Mucosa of rectum (tissue), 2 donors: Measurements from ENCODE around the gene PLXDC2.

Source experiments
- H3K27ac ChIP-seq, 2 donors: one replicate each; pipeline ENCODE4 v1.7.0; 2013; ENCODE audit warnings: inconsistent platforms in 2 of 2, low read depth in 2 of 2, low read length in 2 of 2
- H3K27me3 ChIP-seq, 2 donors: one replicate each; pipeline ENCODE4 v1.7.0; 2013; ENCODE audit warnings: low read length in 2 of 2; ENCODE audit not compliant: control insufficient read depth in 2 of 2, insufficient read depth in 2 of 2
- H3K36me3 ChIP-seq, 2 donors: one replicate each; pipeline ENCODE4 v1.7.0; 2013; ENCODE audit warnings: low read length in 2 of 2; ENCODE audit not compliant: control insufficient read depth in 2 of 2, insufficient read depth in 2 of 2
- H3K4me1 ChIP-seq, 2 donors: one replicate each; pipeline ENCODE4 v1.7.0; 2013; ENCODE audit warnings: low read length in 2 of 2, mild to moderate bottlenecking in 1 of 2; ENCODE audit not compliant: control insufficient read depth in 2 of 2, insufficient read depth in 2 of 2
- H3K4me3 ChIP-seq, 2 donors: one replicate each; pipeline ENCODE4 v1.7.0; 2013; ENCODE audit warnings: low read length in 2 of 2
- H3K9ac ChIP-seq, 2 donors: one replicate each; pipeline ENCODE4 v1.7.0; 2013; ENCODE audit warnings: low read length in 2 of 2, low read depth in 1 of 2, mild to moderate bottlenecking in 1 of 2
- H3K9me3 ChIP-seq, 2 donors: one replicate each; pipeline ENCODE4 v1.7.0; 2013; ENCODE audit warnings: low read length in 2 of 2; ENCODE audit not compliant: control insufficient read depth in 2 of 2
- donor health status: healthy.
- donor health status: Normal muscosa, but diverticular disease.

Gene PLXDC2

DNA sequence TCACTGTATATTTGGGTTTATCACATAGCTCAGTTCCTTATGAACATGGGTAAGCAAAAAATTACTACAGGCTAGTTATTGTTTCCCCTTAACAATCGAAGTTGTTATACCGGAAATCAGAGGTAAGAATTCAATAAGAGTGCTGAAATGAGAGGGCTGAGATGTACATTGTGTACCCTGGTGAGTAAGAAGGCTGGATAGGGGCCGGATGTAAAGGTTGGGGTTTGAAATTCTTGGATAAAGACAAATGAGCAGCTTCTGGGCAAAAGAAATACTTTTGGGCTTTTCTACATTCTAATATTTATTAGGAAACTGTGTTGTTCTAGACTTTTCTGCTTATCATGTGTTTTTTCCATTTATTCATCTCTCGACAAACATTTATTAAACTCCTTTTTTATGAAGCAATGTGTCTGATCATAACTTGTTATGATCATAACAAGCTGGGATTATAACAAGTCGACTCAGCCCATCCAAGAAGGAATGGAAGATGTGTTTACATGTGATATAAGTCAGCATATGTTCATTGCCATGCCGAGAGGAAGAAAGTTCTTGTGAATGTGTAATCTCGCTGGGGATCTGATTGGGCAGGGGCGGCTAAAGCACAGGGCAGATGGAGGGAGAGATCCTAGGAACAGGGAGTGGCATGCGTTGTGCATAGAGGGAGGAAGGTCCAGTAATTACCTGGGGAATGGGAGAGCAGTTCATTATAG, 155.3 kb downstream of the PLXDC2 start:
- H3K9me3 ChIP-seq, result no peaks in the 10 kb centered on the region
- H3K36me3 ChIP-seq, result no peaks in the 10 kb centered on the region
- H3K27ac ChIP-seq, result no peak overlapping the region
- peaks cover 0 to 2% of the 10 kb centered on the region in 2 donors for H3K4me1 ChIP-seq
- H3K9ac ChIP-seq, result no peak overlapping the region
- H3K4me3 ChIP-seq, result no peak overlapping the region
- no peaks in the 10 kb centered on the region for H3K27me3 ChIP-seq

DNA sequence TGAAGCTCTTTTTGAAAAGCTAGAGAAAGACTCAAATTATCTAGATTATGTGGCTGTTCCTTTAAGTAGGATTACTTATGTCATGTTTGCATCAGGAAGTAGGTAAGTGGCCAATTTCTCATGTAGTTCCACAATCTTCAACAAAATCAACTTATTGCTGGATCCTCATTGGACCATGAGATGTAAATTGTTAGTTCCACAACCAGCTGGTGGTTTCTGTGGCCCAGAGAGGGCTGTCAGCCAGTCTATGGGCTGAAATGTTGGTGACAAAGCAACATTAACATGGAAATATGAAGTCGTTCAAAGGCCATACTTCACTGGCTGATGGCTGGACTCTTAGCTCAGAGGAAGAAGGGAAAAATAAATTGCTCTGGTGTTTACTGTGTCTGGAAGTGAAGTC, 157.9 kb downstream of the PLXDC2 start:
- Histone ChIP-seq H3K27me3 (no peaks in the 10 kb centered on the region), H3K4me3 (no peak overlapping the region), H3K4me1 (peaks cover 0 to 2% of the 10 kb centered on the region in 2 donors), H3K36me3 (no peaks in the 10 kb centered on the region), H3K27ac (no peak overlapping the region), H3K9ac (no peak overlapping the region), H3K9me3 (no peaks in the 10 kb centered on the region)

DNA sequence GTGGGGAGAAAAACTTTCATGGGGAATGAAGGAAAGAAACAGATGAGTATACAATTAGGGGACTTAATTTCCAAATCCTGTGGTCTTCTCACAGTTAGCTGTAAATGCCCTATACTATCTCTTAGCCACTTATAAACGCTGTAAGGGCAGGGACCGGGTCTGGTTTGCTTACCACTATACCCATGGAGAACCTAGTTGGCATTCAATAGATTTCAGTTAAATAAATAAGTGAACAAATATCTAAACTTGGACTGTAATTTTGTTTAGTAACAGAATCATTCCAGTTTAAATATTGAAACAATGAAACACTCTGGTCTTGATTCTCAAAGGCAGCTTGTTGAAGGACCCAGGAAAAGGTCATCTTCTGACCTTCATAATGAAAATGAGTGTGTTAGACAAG, 158.3 kb downstream of the PLXDC2 start:
- H3K9ac ChIP-seq, result no peak overlapping the region
- H3K27me3 ChIP-seq, result no peaks in the 10 kb centered on the region
- no peak overlapping the region for H3K27ac ChIP-seq
- peaks cover 0 to 2% of the 10 kb centered on the region in 2 donors for H3K4me1 ChIP-seq
- no peak overlapping the region for H3K4me3 ChIP-seq
- H3K9me3 ChIP-seq, result no peaks in the 10 kb centered on the region
- no peaks in the 10 kb centered on the region for H3K36me3 ChIP-seq

DNA sequence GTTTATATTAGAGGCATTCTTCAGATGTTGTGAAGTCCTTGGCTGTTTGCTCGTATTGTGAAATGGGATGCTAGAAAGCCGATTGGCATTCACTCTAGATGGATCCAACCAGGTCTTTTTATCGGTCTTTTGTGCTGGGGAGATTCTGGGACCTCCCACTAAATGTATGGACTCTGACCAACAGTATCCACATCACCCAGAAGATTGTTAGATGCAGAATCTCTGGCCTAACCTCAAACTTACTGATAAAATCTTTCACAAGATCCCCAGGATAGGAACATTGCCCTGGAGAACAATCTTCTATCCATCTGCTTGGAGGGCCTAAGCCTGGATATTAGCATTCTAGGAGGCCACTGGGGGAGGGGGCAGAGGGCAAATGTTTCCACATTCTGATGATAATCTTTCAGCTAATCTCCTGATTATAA, 160.9 kb downstream of the PLXDC2 start:
- Histone ChIP-seq H3K4me3 (no peak overlapping the region), H3K27me3 (no peaks in the 10 kb centered on the region), H3K4me1 (no peaks in the 10 kb centered on the region), H3K27ac (no peak overlapping the region), H3K9ac (no peak overlapping the region), H3K9me3 (no peaks in the 10 kb centered on the region), H3K36me3 (no peaks in the 10 kb centered on the region)

DNA sequence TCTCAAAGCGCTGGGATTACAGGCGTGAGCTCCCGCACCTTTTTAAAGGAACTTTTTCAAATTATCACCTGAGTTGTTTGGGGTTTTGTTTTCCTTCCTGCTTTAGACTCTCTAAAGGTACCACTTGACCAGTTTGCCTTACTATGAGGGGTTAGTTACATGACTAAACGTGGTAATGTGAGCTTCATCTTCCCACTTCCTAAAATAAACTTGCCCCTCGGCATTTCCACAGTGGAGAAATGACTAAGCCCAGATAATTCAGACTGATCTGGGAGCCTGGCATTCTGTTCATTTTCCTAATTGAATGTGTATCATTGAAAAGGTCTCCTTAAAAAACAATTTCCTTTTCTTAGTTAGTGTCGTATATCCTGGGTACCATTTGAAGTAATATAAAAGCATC, 163.4 kb downstream of the PLXDC2 start:
- no peaks in the 10 kb centered on the region for H3K4me1 ChIP-seq
- no peak overlapping the region for H3K27ac ChIP-seq
- no peaks in the 10 kb centered on the region for H3K27me3 ChIP-seq
- H3K9me3 ChIP-seq, result no peaks in the 10 kb centered on the region
- no peaks in the 10 kb centered on the region for H3K36me3 ChIP-seq
- no peak overlapping the region for H3K4me3 ChIP-seq
- H3K9ac ChIP-seq, result no peak overlapping the region

DNA sequence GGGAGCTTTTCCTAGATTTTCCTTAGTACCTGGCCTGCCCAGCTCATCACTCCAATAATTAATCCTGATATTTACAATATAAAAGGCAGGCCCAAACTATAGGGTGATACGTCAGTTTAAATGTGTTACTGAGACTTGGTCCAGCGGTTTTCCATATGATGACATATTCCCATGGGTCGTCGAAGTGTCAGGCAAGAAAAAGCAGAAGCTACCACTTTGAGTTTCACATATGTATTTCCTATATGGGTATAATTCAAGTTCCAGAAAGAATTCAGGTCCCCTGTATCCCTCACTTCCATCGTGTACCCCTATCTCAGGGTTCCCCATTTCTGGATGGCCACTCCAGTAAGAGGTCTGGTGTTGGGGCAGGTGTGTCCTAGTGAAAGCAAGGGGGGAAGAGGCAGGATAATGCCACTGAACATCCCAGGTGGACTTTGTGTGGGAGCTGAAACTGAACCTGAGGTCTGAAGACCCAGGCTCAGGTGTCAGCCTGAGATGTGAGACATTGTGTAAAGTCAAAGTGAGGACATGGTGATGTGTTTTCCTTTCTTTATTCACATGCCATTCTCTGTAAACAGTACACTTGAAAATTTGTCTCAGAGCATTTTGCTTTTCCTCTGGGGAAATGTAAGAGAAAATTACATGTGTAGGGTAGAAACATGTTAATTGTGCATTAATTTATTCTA, 167.8 kb downstream of the PLXDC2 start:
- Histone ChIP-seq H3K9ac (no peak overlapping the region), H3K4me3 (no peak overlapping the region), H3K9me3 (no peaks in the 10 kb centered on the region), H3K36me3 (no peaks in the 10 kb centered on the region), H3K27ac (no peak overlapping the region), H3K4me1 (no peaks in the 10 kb centered on the region), H3K27me3 (no peaks in the 10 kb centered on the region)

DNA sequence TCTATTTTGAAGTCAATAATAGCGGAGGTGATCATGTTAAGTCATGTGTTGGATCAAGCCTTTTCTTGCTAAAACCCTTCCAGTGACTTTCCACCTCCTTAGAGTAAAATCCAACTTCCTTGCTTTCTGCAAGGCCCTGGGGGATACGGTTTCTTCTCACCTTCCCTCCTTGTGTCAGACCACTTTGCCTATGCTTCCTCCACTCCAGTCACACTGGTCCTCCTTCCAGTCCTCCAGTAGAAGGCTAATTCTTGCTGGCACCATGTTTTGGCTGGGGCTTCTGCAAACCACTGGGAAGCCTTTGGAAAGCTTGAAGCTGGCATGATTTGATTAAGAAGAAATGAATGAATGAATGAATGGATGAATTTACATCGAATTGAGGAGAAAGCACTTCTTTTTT, 169.5 kb downstream of the PLXDC2 start:
- no peaks in the 10 kb centered on the region for H3K4me1 ChIP-seq
- no peak overlapping the region for H3K27ac ChIP-seq
- no peak overlapping the region for H3K9ac ChIP-seq
- H3K27me3 ChIP-seq, result no peaks in the 10 kb centered on the region
- no peaks in the 10 kb centered on the region for H3K9me3 ChIP-seq
- no peak overlapping the region for H3K4me3 ChIP-seq
- H3K36me3 ChIP-seq, result no peaks in the 10 kb centered on the region

DNA sequence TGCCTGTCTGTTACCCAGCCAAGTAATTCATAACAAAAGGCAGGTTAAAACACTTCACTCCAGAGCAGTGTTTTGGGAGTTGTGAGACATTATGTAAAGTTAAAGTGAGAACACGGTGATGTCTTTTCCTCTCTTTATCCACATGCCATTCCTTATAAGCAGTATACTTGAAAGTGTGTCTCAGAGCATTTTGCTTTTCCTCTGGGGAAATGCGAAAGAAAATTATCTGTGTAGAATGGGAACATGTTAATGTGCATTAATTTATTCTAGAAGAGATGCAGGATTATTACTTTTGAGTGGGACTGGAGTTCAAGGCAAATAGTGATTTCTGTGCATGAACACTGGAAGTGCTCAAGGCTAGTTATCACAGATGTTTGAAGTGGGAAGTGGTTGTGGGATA, 170.4 kb downstream of the PLXDC2 start:
- no peak overlapping the region for H3K27ac ChIP-seq
- no peaks in the 10 kb centered on the region for H3K27me3 ChIP-seq
- H3K9me3 ChIP-seq, result no peaks in the 10 kb centered on the region
- H3K4me3 ChIP-seq, result no peak overlapping the region
- no peaks in the 10 kb centered on the region for H3K36me3 ChIP-seq
- no peaks in the 10 kb centered on the region for H3K4me1 ChIP-seq
- H3K9ac ChIP-seq, result no peak overlapping the region

DNA sequence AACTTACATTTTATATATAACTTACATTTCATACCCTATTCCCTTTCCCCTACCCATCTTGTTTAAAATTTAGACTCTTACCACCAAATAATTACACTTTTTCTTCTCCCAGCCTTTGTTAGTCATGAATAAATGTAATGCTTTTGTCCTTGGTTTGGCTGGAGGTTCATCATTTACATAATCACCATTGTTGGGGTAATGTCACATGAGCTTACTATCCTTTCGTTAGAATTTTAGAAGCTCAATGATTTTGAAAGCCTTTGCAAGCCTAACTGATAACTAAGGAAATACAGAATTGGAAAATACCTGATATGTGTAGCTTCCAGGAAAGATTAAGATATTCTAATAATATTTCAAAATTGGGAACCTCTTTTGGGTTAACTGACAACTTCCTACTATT, 171.7 kb downstream of the PLXDC2 start:
- Histone ChIP-seq H3K27ac (no peak overlapping the region), H3K27me3 (no peaks in the 10 kb centered on the region), H3K4me1 (no peaks in the 10 kb centered on the region), H3K9me3 (no peaks in the 10 kb centered on the region), H3K36me3 (no peaks in the 10 kb centered on the region), H3K4me3 (no peak overlapping the region), H3K9ac (no peak overlapping the region)

DNA sequence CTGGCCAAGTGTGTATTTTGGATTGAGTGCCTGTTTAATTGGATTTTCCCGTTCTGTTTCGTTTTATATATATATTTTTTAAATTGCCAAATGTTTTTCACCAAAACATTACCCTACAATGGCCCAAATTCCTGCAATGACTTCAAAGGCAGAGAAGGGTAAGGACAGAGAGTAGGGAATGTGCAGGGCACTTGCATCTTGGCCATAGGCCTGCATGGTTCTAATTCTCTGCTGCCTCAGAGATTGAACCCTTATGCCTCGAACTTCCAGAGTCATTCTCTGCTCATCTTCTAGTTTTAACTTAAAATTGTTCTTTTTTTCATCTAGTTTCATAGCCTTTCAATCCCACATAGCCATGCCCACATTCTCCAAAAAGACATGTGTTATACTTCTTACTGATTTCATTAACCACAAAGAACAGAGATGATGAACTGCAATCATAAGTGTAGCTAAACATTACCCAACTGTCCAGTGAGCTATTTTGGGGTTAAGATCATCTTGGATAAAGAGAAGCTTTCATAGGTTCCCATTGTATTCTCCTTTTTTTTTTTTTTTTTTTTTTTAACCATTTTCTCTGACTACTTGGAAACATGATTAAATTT, 177.6 kb downstream of the PLXDC2 start:
- Histone ChIP-seq H3K9me3 (no peaks in the 10 kb centered on the region), H3K4me3 (no peak overlapping the region), H3K27ac (no peak overlapping the region), H3K4me1 (peaks cover 0 to 6% of the 10 kb centered on the region in 2 donors), H3K36me3 (no peaks in the 10 kb centered on the region), H3K27me3 (no peaks in the 10 kb centered on the region), H3K9ac (no peak overlapping the region)
